Measurements from ENCODE around the gene IDH1.

- TF ChIP-seq POLR2A (IDR thresholded peaks at IDR 0.05) (no peak), POLR2AphosphoS5 (IDR thresholded peaks at IDR 0.05) (no peak), CTCF (IDR thresholded peaks at IDR 0.05) (no peak)
Observed at GRCh38 chr2:208300847-208301618, 46.2 kb upstream of the IDH1 start.

Data from prostate gland (tissue), 2 donors.